CD4-positive, alpha-beta T cell treated with Interleukin-15 for 4 hours (primary cell): ENCODE data around the gene PI4K2A.
A peak's percentile ranks its signal among the peaks of the same experiment; 100 is the strongest.

Experiments
- DNase-seq: peaks from one replicate; pipeline ENCODE4 v3.0.0-alpha.2; 2020; ENCODE audit warnings: low spot score

The PI4K2A gene

DNA sequence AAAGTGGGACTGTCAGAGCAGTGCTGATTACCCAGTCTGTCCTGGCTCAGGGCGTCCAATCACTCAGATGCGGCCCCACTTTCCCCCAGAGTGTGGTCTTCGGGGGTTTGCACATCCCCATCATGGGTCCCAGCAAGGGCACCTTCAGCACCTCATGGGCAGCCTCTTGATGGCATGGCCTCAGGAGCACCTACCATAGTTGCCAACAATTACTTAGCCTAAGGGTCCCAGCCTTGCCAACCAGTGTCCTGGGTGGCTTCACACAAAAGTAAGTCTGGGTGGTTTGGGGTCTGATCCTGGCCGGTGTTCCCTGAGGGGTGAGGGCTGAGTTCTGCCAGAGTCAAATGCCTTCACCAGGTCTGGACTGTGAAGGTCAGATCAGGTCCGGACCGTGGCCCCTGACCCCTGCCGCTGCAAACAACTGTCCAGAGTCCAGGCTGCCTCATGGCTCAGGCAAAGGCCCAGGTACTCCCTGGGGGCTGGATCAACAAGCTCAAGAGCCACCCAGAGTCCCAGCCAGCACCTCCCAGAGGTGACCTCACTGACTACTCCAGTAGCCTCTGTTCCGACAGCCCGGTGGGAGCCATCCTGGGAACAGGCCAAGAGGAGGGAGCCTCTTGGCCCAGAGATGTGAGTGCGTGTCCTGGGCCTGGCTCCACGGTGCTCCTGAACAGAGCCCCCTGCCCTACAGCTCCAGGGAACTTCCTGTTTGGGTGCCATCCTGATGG is 66.8 kb downstream of the PI4K2A start:
- no peak for DNase-seq

DNA sequence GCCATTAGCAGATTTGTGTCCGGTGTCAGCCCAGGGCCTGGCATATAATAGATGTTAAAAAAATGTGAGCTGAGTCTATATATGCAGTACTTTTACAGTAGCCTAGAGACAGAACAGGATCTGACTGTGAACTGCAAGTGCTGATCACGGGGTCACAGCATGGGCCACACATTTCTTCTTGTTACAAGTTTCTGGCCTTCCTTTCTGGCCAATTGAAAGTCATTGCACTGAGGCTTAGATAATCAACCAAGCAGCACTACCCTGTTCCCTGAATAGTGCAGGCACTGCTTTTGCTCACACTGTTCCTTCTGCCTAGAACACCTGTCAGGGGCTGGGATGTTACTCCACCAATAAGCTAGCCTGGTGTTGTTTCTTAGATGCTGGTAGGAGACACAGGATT is 67.7 kb downstream of the PI4K2A start:
- no peak for DNase-seq

DNA sequence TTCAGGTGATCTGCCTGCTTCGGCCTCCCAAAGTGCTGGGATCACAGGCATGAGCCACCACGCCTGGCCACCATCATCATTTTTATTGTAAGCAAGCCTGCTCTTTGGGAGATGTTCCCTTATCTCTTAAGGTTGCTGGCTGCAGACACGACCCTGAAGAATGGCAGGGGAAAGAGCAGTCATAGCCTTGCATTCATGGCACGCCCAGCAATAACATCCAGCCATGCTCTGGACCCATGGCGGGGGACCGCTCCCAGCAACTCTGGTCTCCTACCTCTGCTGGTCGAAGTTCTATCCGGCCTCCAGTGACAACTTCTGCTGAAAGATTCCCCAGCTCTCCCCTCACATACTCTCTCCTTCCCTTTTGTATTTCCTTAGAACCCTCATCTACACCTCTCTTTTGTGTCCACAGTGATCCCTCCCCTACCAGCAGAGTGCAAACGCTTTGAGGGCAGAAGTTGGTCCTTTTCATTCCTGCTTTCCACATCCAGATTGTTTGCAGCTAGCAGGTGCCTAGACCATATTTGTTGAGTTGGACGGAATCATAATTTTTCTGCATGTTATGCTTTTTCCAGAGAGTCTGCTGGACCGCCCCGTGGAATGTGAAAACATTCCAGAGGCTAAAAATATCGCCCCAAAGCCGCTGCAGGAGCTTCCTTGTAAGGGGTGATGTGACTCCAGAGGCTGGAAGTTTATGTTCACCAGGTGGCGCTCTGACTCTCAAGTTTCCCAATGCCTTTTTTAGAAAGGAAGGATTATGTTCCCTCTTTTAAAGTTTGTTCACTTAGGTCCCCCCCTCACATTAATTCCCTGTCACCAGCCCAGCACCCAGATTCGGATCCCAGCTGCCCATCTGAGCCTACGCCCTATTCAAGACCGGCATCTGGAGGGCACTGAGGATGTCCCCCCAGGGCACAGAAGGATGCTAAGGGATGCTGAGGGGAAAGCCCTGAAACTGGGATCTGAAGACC is 68.8 kb downstream of the PI4K2A start:
- peak; percentile 43 for DNase-seq

DNA sequence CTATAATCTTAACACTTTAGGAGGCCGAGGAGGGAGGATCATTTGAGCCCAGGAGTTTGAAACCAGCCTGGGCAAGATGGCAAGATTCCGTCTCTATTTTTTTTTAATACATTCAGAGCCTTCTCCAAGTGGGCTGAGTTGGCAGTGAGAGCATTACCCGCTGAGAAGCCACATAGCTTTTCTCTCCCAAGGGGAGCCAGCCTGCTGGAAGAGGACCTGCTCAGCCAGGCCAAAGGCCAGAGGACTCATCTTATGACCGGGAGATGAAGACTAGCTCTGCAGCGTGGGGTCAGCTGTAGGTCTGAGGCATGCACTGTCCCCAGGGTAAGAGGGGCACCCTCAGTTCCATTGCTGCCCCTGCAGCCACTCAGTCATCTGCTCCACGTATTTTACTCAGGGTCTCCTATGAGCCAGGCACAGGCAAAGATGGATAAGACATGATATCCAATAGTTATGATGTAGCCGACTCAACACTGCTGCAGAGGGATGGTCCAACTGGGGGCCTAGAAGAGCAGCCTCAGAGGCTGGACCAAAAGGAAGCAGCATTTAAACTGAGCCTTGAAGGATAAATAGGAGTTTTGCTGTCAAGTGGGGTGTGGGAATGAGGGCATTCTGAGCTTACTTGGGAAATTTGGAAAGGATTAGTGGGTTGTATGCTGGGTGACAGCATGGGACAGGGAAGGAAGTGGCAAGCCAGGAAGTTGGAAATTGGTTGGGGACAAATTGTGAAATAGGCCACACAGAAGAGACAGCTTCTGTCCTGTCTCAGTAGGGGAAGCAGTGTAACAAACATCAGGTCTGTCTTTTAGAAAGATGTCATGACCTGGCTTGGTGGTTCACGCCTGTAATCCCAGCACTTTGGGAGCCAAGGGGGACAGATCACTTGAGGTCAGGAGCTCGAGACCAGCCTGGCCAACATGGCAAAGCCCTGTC is 71.4 kb downstream of the PI4K2A start:
- no peak for DNase-seq

DNA sequence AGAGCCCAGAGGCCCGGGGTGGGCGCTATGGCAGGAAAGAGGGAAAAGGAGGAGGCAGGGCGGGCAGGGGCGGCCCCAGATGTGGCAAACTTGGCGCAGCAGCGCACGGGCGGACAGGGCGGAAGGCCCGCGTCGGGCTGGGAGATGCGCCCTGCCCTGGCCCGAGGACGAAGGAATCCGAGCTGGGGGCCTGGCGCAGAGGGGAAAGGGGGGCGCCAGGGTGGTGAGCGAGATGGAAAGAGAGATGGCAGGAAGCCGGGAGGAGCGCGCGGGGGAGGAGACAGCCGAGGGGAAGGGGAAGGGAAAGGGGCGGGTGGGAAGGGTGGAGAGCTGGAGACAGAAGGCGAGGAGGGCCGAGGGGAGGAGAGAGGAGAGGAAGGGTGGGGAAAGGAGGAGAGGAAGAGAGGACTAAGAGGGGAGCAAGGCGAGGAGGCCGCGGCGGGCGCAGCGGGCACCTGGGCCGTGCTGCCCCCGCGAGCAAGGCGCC is 72.9 kb downstream of the PI4K2A start, which contains the start of gene MARVELD1:
TSS of gene MARVELD1 (plus strand) at position 392 of the 487 bp plus-strand sequence. CDS start 147 bp downstream, outside the sequence.
- DNase-seq: no peak

DNA sequence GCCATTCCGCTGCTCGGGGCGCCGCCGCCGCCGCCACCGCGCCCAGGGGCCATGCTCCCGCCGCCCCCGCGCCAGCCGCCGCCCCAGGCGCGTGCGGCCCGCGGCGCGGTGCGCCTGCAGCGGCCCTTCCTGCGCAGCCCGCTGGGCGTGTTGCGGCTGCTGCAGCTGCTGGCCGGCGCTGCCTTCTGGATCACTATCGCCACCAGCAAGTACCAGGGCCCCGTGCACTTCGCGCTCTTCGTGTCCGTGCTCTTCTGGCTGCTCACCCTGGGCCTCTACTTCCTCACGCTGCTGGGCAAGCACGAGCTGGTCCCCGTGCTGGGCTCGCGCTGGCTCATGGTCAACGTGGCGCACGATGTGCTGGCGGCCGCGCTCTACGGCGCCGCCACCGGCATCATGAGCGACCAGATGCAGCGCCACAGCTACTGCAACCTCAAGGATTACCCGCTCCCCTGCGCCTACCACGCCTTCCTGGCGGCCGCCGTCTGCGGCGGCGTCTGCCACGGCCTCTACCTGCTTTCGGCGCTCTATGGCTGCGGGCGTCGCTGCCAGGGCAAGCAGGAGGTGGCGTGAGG is 73.4 kb downstream of the PI4K2A start:
- DNase-seq: peak; percentile 45

DNA sequence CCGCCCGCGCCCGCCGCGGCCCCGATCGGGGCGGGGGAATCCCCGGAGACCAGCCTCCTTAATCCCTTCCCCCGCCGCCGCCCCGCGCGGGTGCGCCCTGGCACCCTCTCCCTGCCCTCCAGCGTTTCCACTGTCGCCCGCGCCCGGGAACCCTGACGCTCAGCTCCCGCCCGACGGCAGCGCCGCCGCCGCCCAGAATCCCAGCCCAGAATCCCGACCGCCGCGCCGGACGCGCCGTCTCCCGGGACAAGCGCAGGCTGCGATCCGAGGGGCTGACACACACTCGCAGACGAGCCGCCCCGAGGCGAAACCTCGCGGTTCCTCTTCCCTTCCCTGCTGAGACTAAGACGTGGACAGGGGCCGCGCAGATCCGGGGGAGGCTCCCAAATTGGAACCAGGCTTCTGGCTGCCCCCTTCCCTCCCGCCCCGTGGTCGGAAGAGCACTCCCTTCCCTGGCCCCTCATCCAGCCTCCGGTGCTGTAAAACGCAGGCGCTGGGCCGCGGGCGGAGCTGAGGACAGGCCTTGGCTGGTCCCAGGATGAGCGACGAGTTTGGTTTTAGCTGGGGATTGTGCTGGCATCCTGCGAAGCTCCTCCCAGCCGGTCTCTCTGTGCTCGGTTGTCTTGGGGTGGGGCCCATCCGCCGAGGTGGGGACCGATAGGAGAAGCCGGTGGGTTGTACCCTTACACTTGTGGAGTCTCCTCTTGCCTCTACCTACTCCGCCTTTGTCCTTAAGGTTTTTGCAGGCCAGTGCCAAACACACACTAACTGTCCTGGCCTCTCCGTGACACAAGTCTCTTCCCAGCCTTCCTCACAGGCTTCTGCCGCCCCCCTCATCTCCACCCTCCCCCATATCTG is 74.2 kb downstream of the PI4K2A start:
- no peak for DNase-seq

DNA sequence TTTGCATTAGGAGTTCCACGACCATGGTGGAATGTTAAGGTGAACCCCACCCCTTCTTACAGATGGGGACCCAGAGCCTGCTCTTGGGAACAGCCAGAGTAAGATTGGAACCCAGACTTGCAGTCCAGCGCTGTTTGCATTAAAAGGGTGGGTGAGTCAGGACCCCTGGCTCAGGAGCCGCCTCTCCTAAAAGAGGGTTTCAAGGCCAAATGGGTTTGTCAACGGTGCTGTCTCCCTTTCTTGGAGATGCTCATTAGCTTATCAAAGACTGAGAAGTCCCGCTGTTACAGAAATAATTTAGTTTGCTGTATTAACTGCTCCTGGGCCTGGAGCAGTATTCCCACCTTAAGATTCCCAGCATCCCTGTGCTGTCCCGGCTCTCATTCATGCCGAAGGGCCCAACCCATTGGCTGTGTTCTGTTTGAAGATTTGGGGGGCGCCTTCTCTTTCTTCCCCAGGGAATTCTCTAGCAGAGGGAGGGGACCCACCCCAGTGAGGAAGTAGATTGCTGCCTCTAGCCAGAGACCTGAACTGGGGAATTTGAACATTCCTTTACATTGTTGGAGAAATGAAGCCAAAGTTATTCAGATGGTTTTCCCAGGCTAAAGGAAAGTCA is 74.9 kb downstream of the PI4K2A start:
- DNase-seq: no peak

DNA sequence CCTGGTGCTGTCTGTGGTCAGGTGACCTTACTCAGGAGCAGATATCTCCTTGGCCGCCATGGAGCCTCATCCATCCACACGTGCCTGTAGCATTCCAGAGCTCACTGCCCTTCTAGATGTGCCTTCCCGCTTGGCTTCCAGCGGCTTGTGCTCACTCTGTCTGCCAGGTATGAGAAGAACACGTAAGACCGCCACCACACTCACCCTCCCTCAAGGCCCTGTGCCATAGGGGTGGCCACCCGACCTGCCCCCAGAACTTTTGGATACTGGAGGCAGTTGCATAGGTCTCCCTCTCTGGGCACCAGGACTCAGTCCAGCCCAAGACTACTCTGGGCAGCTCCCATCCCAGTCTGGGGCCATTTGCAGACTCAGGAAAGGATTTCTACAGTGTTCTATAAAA is 77.2 kb downstream of the PI4K2A start:
- no peak for DNase-seq

DNA sequence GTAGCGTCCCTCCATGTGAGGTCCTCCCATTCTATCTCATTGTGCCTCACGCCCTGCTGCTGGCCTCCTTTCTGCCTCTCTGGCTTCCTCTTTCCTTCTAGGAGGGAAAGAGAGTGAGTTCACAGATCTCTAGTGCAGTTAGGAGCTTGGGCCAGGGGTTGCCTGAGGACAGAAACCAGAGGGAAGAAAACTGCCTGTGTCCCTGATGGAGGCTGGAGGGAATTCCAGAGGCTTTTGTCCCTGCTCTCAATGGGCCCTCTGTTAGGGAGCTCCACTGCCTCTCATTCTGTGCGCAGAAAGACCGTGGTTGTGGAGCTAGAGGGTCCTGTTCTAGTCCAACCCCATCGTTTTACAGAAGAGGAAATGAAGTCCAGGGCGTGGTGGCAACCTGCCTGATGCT is 77.7 kb downstream of the PI4K2A start:
- DNase-seq: no peak

DNA sequence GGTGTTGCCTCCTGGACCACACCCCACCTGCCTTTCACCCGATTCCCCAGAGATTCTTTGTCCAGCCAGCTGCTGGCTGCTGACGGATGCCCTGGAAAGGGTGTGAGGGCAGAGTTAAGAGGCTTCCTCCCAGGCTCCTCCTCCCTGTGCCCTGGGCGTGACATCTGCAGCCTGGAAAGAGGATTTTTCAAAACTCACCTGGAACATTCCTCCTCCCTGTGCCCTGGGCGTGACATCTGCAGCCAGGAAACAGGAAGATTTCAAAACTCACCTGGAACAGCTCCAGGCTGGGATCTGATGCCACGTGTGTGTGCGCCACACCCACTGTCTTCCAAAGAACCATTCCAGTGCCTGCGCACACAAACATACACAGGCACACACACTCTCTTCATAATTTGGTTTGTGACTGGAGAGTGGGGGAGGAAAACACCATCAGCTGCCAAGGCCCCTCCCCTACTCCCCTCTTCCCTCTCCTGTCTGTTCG is 78.2 kb downstream of the PI4K2A start:
- DNase-seq: no peak

DNA sequence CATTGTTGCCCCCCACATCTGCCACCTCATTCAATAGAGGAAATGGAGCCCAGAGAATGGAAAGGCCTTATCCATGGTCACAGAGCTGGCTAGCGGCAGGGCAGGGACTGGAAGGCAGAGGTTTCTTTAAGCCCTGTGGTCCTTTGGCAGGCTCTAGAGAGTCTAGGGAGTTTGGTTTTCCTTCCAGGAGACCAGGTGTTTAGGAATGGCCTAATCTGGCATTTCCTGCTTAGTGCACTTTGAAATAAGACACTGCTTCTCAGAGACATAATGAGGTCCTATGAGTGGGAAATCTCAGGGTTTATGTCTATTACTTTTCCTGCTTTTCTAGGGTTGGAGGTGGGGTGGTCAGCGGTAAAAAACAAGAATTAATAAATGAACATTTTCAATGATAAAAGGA is 79.1 kb downstream of the PI4K2A start:
- no peak for DNase-seq

DNA sequence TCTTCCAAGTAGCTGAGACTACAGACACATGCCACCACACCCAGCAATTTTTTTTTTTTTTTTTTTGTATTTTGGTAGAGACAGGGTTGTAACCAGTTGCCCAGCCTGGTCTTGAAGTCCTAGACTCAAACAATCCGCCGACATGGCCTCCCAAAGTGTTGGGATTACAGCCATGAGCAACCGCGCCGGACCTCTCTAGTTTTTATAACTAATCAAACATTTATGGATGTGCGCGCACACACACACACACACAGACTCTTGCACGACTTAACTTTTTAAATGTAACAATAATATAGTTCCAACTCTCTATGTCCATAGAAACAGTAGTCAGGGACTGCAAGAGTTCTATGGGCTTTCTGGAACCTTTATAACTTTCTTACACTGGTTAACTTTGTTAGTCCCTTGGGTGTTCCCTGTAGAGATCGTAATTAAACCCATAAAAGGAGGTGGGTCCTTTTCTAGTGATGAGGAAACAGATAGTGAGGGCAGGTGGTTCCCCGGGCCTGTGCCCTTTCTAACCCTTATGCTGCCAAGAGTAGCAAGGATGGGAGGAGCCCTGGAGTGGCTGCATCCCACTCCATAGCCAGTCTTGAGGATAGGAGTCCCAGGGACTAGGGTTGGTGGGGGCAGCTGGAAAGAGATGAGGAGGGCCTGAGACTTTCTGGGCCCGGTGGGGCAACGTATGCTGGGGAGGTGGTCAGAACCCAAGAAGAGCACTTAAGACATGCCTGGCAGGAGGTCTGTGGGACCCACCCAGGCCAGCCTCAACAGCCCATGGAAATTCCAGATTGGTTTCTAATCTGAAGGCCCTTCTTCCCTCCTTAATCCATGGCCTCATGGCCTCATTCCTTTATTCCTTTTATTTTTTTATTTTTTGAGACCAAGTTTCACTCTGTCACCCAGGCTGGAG is 81.7 kb downstream of the PI4K2A start:
- DNase-seq: no peak

DNA sequence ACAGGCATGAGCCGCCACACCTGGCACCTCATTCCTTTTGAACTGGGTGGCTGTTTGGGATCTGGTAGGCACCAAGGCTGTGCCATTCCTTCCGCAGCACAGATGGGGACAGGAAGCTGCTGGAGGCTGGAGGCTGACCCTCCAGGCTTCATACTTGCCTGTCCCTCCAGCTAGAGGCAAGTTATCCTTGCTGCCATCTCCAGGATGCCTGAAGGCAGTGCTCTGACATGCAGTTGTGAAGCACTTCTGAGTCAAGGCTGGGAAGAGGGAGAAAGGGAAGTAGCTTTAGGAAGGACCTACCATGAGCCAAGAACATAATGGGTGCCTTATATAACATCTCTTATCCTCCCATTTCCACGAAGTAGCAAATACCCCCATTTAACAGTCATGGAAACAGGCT is 82.5 kb downstream of the PI4K2A start:
- DNase-seq: no peak

DNA sequence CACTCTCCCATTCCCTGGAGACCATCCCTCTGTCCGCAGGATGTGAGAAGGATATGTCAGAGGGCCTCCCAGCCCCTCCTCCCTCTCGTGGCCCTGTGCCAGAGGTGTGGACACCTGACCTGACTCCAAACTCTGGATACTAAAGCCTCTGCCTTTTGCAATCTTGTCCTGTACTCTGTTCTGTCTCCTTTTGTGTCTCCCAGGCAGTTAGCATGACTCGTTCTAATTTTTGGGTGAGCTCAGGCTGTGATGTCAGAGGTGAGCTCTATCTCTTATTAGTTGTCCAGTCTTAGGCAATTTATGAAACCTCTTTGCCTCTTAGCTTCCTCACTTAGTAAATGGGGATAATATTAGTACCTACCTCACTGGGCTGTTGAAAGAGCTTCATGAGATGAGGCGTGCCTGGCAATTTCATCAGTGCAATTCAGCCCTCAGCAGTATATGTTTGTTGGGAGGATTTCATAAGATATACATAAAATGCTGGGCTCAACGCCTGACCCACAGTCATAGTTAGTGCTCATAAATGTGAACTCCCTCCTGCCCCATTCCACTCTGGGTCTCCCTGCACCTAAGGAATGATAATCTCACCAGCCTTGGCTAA is 84.0 kb downstream of the PI4K2A start:
- DNase-seq: no peak
